ENCODE data around the gene RUNX1. TPM values are rescaled to one million over a fixed set of nuclear protein-coding genes. Genes with fewer than 3 reads are reported as not detected.
"Not testable (repeated sequence)": the region's sequence is repeated elsewhere in the genome, so short reads cannot be mapped to it uniquely, and the experiment has no call there.

The RUNX1 gene
- total RNA-seq, 2 donors from 2014 or later: 112 to 136 TPM

DNA sequence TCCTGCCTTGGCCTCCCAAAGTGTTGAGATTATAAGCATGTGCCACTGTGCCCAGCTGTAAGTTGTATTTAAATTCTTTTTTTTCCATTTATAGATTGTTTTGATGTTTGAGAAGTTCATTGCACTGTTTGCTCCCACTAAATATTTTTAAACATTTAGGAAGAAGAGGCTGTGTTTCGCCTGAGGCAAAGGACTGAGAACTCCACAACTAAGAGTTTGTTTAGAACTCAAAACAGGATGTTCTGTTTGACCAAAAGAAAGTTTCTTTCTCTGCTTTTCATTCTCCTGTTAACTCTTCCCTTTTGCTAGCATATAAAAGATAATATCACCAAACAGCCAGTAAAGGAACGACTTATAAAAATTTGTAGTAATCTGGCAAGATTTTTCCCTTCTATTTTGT is 87.0 kb downstream of the RUNX1 start:
- H3K36me3 Mint-ChIP-seq (ENCODE audit: low read depth): peaks cover 7% of the 10 kb centered on the region

DNA sequence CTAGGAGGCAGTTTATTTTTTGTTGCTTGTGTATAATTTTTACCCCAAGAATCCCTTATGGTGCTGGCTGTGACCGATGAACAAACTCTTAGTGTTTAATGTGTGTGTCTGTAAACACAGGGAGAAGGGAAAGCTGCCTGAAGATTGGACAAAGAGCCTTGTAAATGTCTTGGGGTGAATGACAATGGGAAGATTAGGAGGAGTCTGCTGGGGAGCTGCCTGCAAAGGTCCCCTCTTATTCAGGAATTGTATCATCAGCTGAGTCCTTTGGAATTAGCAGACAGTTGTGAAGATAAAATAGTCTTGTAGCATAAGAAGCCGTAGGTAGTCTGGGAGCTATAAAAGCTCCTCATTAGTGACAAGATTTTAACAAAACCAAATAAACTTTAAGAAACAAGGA is 88.4 kb downstream of the RUNX1 start:
- peaks cover 59% of the 10 kb centered on the region for H3K4me1 Mint-ChIP-seq
- peaks cover 3% of the 10 kb centered on the region for H3K9me3 Mint-ChIP-seq
- H3K27ac Mint-ChIP-seq: peak overlapping the region; percentile 37
- no peaks in the 10 kb centered on the region for H3K27me3 Mint-ChIP-seq
- ATAC-seq (replicated peaks): no peak
- H3K36me3 Mint-ChIP-seq (ENCODE audit: low read depth): peaks cover 10% of the 10 kb centered on the region
- peak overlapping the region; percentile 18 for H3K4me3 Mint-ChIP-seq

More for the DNA sequence above, 87.0 kb downstream of the RUNX1 start:
- Mint-ChIP-seq H3K4me1 (peaks cover 52% of the 10 kb centered on the region), H3K4me3 (peak overlapping the region; percentile 91), H3K9me3 (no peaks in the 10 kb centered on the region), H3K27me3 (no peaks in the 10 kb centered on the region), H3K27ac (peak overlapping the region; percentile 97)
- ATAC-seq (replicated peaks): no peak

DNA sequence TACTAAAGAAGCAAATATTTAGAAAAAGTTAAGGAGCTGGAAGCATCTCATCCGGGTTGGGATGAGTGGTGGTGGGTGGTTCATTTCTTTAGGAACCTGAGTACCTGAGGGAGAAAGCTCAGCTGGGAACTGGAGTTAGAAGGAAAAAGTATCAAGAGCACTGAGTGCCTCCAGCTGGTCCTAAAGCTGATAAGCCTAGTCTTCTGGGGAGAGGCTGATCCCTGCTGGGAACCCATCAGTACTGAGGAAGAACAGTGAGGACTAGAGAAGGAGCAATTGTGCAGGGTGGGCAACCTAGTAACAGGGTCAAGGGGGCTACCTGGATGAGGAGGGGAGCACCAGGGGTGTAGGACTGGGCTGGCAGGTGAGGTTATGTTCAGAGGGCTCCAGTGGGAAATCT is 89.5 kb downstream of the RUNX1 start:
- Mint-ChIP-seq H3K4me1 (peaks cover 61% of the 10 kb centered on the region), H3K9me3 (peaks cover 3% of the 10 kb centered on the region), H3K27ac (peak overlapping the region; percentile 37), H3K36me3 (ENCODE audit: low read depth) (peaks cover 11% of the 10 kb centered on the region), H3K4me3 (peak overlapping the region; percentile 18), H3K27me3 (no peaks in the 10 kb centered on the region)
- ATAC-seq (replicated peaks): no peak

DNA sequence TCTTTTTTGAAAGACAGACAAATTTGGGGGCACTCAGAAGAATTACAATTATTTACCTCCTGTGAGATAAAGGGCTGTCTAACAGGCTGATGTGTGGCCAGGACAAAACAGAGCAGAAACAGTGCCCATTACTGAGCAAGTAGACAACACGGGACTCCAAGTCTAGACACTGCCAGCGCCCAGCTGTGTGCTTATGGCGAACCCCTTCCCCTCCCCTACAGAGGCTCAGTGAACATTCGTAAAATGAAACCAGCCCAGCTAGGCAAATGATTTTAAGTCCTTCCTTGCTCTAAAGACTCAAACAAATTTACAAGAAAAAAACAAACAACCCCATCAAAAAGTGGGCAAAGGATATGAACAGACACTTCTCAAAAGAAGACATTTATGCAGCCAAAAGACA is 91.1 kb downstream of the RUNX1 start:
- H3K9me3 Mint-ChIP-seq: peaks cover 3% of the 10 kb centered on the region
- H3K27me3 Mint-ChIP-seq: no peaks in the 10 kb centered on the region
- peaks cover 66% of the 10 kb centered on the region for H3K4me1 Mint-ChIP-seq
- no peak for ATAC-seq (replicated peaks)
- H3K36me3 Mint-ChIP-seq (ENCODE audit: low read depth): peaks cover 11% of the 10 kb centered on the region
- peak overlapping the region; percentile 70 for H3K4me3 Mint-ChIP-seq
- peak overlapping the region; percentile 71 for H3K27ac Mint-ChIP-seq

- peaks cover 67% of the 10 kb centered on the region for H3K4me1 Mint-ChIP-seq
- ATAC-seq (replicated peaks): peak; percentile 51
- peaks cover 3% of the 10 kb centered on the region for H3K9me3 Mint-ChIP-seq
- peak overlapping the region; percentile 71 for H3K27ac Mint-ChIP-seq
- no peaks in the 10 kb centered on the region for H3K27me3 Mint-ChIP-seq
- H3K4me3 Mint-ChIP-seq: peak overlapping the region; percentile 70
- peaks cover 6% of the 10 kb centered on the region for H3K36me3 Mint-ChIP-seq (ENCODE audit: low read depth)
Observed at GRCh38 chr21:34956416-34957316, 92.4 kb downstream of the RUNX1 start.

DNA sequence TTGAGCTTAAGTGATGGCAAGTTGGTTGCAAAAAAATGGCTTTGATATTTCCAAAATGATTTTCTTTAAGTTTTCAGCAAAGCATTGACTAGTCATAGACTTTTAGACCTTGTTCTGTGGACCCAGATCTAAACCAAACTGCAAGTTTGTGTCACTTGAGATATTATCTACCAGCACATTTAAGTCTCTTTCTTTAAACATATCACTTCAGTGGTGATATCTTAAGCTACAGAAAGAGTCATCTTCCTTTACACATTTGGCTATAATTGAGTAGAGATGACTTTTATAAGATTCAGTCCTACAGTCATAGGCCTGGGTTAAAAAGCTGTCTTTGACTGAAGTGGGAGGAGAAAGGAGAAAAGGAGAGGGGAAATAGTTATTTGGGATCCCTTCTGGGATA is 95.2 kb downstream of the RUNX1 start:
- peaks cover 3% of the 10 kb centered on the region for H3K9me3 Mint-ChIP-seq
- H3K4me3 Mint-ChIP-seq: peak overlapping the region; percentile 68
- H3K36me3 Mint-ChIP-seq (ENCODE audit: low read depth): peaks cover 6% of the 10 kb centered on the region
- ATAC-seq (replicated peaks): peak; percentile 15
- H3K4me1 Mint-ChIP-seq: peaks cover 62% of the 10 kb centered on the region
- H3K27me3 Mint-ChIP-seq: no peaks in the 10 kb centered on the region
- H3K27ac Mint-ChIP-seq: peak overlapping the region; percentile 72

DNA sequence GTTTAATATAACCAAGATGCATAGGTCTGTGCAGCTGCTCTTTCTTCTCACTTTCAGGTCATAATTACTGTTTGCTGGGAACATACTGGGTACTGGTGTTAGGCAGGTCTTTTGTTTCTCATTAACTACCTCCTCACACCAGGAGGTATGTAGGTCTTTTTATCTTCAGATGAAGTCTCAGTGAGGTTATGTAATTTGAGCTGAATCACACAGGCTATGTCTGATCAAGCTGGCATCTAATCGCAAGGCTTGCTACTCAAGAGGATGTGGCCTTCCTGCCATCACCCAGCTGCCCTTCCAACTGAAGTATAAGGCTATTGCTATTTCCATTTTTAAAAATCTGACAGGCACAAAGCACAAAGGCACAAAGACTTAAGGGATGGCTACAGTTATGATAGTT is 96.4 kb downstream of the RUNX1 start:
- Mint-ChIP-seq H3K27me3 (no peaks in the 10 kb centered on the region), H3K36me3 (ENCODE audit: low read depth) (peaks cover 6% of the 10 kb centered on the region), H3K27ac (no peak overlapping the region), H3K4me1 (peaks cover 57% of the 10 kb centered on the region), H3K9me3 (peaks cover 3% of the 10 kb centered on the region), H3K4me3 (peak overlapping the region; percentile 68)
- no peak for ATAC-seq (replicated peaks)

DNA sequence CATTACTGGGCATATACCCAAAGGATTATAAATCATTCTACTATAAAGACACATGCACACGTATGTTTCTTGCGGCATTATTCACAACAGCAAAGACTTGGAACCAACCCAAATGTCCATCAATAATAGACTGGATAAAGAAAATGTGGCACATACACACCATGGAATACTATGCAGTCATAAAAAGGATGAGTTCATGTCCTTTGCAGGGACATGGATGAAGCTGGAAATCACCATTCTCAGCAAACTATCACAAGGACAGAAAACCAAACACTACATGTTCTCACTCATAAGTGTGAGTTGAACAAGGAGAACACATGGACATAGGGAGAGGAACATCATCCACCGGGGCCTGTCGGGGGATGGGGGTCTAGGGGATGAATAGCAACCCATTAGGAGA is 97.2 kb downstream of the RUNX1 start:
- not testable (repeated sequence) for ATAC-seq (replicated peaks); H3K27ac Mint-ChIP-seq; H3K9me3 Mint-ChIP-seq; H3K27me3 Mint-ChIP-seq; H3K36me3 Mint-ChIP-seq (ENCODE audit: low read depth)
- peaks cover 55% of the 10 kb centered on the region for H3K4me1 Mint-ChIP-seq
- peak overlapping the region; percentile 9 for H3K4me3 Mint-ChIP-seq

GRCh38 chr21:34950980-34951379 is 98.1 kb downstream of the RUNX1 start:
- Mint-ChIP-seq H3K27me3 (no peaks in the 10 kb centered on the region), H3K27ac (no peak overlapping the region), H3K36me3 (ENCODE audit: low read depth) (peaks cover 12% of the 10 kb centered on the region), H3K4me3 (no peak overlapping the region), H3K9me3 (peaks cover 4% of the 10 kb centered on the region), H3K4me1 (peaks cover 57% of the 10 kb centered on the region)
- no peak for ATAC-seq (replicated peaks)

DNA sequence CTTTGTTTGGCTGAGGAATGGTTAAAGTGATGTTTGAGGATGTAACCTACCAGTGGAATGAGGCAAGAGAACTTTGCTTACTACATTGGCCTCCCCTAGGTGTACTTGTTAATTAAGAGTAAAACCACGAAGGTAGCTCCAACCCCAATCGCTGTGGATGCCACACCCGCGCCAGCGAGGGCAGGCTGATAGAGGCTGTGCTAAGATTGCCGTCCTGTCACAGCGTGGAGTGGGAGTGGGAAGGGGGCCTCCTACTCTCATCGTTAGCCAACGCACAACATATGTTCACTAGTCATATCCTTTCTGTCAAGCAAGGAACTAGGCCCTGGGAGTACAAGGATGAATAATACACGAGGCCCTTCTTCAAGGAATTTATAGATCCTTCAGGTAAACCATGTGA is 99.6 kb downstream of the RUNX1 start:
- ATAC-seq (replicated peaks): peak; percentile 18
- Mint-ChIP-seq H3K36me3 (ENCODE audit: low read depth) (peaks cover 18% of the 10 kb centered on the region), H3K27me3 (no peaks in the 10 kb centered on the region), H3K4me1 (peaks cover 56% of the 10 kb centered on the region), H3K4me3 (peak overlapping the region; percentile 83), H3K27ac (peak overlapping the region; percentile 80), H3K9me3 (peaks cover 5% of the 10 kb centered on the region)

DNA sequence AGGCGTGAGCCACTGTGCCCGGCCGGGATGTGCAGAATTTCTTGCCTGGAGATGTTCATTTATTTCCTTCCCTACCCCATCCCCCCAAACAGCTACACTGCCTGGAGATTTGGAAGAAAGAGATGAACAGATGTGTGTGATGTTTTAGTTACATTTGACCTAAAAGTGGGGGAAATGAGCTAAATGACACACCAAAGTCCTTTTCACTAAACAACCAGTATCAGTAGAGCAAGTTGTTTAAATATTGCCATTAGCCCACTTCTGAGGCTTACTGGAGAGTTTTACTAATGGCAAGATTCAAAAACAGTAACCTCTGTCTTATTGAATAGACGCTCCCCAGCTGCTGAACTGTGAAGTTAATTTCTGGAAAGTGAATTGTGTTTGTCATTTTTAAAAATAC is 100.1 kb downstream of the RUNX1 start:
- Mint-ChIP-seq H3K4me3 (peak overlapping the region; percentile 83), H3K4me1 (peaks cover 56% of the 10 kb centered on the region), H3K27ac (peak overlapping the region; percentile 80), H3K9me3 (peaks cover 5% of the 10 kb centered on the region), H3K27me3 (no peaks in the 10 kb centered on the region), H3K36me3 (ENCODE audit: low read depth) (peaks cover 18% of the 10 kb centered on the region)
- ATAC-seq (replicated peaks): no peak

GRCh38 chr21:34948157-34948556 is 100.9 kb downstream of the RUNX1 start:
- Mint-ChIP-seq H3K4me1 (peaks cover 50% of the 10 kb centered on the region), H3K9me3 (peaks cover 5% of the 10 kb centered on the region), H3K27me3 (no peaks in the 10 kb centered on the region), H3K27ac (peak overlapping the region; percentile 25), H3K4me3 (peak overlapping the region; percentile 83), H3K36me3 (ENCODE audit: low read depth) (peaks cover 20% of the 10 kb centered on the region)
- ATAC-seq (replicated peaks): no peak

GRCh38 chr21:34946916-34947534 is 102.1 kb downstream of the RUNX1 start:
- H3K27me3 Mint-ChIP-seq: no peaks in the 10 kb centered on the region
- H3K4me3 Mint-ChIP-seq: peak overlapping the region; percentile 83
- ATAC-seq (replicated peaks): peak; percentile 60
- H3K36me3 Mint-ChIP-seq (ENCODE audit: low read depth): peaks cover 22% of the 10 kb centered on the region
- H3K27ac Mint-ChIP-seq: peak overlapping the region; percentile 99
- peaks cover 54% of the 10 kb centered on the region for H3K4me1 Mint-ChIP-seq
- peaks cover 5% of the 10 kb centered on the region for H3K9me3 Mint-ChIP-seq

DNA sequence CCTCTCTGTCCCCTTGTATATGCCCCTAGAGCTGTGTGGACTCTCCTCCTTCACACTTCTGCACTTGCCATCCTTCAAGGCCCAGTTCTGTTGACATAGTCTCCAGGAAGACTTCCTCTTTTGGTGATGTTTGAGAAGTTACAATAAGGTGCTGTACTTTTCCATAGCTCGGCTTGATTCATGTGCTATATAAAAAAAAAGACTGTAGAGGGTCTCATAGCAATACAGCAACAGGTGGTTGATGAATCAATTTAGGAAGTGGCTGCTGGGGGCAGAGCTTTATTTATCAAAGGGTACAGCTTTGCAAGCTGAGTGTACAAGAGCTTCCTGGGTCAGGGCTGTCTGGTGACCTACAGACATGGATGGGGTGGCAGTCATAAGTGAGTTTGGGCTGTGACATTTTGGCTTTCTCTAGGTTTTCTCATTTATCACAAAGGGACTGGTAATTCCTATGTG is 102.7 kb downstream of the RUNX1 start:
- H3K4me3 Mint-ChIP-seq: peak overlapping the region; percentile 83
- H3K27me3 Mint-ChIP-seq: no peaks in the 10 kb centered on the region
- peaks cover 52% of the 10 kb centered on the region for H3K4me1 Mint-ChIP-seq
- H3K27ac Mint-ChIP-seq: peak overlapping the region; percentile 99
- H3K9me3 Mint-ChIP-seq: peaks cover 5% of the 10 kb centered on the region
- H3K36me3 Mint-ChIP-seq (ENCODE audit: low read depth): peaks cover 22% of the 10 kb centered on the region
- ATAC-seq (replicated peaks): peak; percentile 64

GRCh38 chr21:34945288-34945687 is 103.8 kb downstream of the RUNX1 start:
- peak; percentile 41 for ATAC-seq (replicated peaks)
- Mint-ChIP-seq H3K27ac (peak overlapping the region; percentile 99), H3K4me3 (peak overlapping the region; percentile 83), H3K36me3 (ENCODE audit: low read depth) (peaks cover 22% of the 10 kb centered on the region), H3K4me1 (peaks cover 62% of the 10 kb centered on the region), H3K9me3 (peaks cover 5% of the 10 kb centered on the region), H3K27me3 (no peaks in the 10 kb centered on the region)
